ENCODE results near the gene SH3GLB1. TPM values are rescaled to one million over a fixed set of nuclear protein-coding genes. Genes with fewer than 3 reads are reported as not detected.

The SH3GLB1 gene
- total and polyA plus RNA-seq, 2 of the 13 experiments (the other 11 are each of a cell fraction or from before 2014, with no cell fraction given), result 26.0 to 41.5 TPM

GRCh38 chr1:86765674-86766073, 61.3 kb downstream of the SH3GLB1 start:
- Histone ChIP-seq H3K9ac (ENCODE audit: insufficient read depth, low read depth, low read length) (no peak overlapping the region), H3K9me3 (ENCODE audit: low read length) (peaks cover 9% of the 10 kb centered on the region), H3K36me3 (replicated peaks in 1 of 2; ENCODE audit: control insufficient read depth in 1 of 2, insufficient read depth in 2 of 2, low read length in 2 of 2) (no peaks in the 10 kb centered on the region), H4K20me1 (ENCODE audit: insufficient read depth, low read length) (no peaks in the 10 kb centered on the region), H3K4me2 (ENCODE audit: low read depth, low read length) (no peak overlapping the region), H3K4me1 (ENCODE audit: insufficient read depth, low read length) (peaks cover 10% of the 10 kb centered on the region; the same call in 1 of the 2 replicates), H3K27ac (ENCODE audit: extremely low read length, insufficient read depth, low read length) (no peak overlapping the region), H2AFZ (ENCODE audit: low read length) (no peak overlapping the region), H3K27me3 (ENCODE audit: control insufficient read depth in 1 of 2, insufficient read depth in 2 of 2, low read length in 2 of 2) (no peaks in the 10 kb centered on the region), H3K4me3 (replicated peaks in 1 of 3; ENCODE audit: insufficient read depth in 1 of 3, low read depth in 2 of 3, low read length in 3 of 3) (no peak overlapping the region), H3K79me2 (ENCODE audit: insufficient read depth, low read length) (no peaks in the 10 kb centered on the region)
- no peak for TF ChIP-seq ZNF18 (CRISPR knock-in tag; IDR thresholded peaks at IDR 0.05; ENCODE audit: insufficient replicate concordance)
- ChIA-PET CTCF (ENCODE audit: low intra/inter-chr PET ratio, low total read pairs) (no interaction called here), POLR2A (no interaction called here)
- no peak for DNase-seq (ENCODE audit: low spot score)
- no TSS peak for BruUV-seq (replicated peaks)
- in situ Hi-C loops (cut with HindIII; ENCODE audit: extremely low pct_ligation_motif_present, low pct_unique_long_range_greater_than_20kb) (no loop called here), intact Hi-C loops (cut with micrococcal nuclease; ENCODE audit: unreplicated experiment) (no loop called here)
- FAIRE-seq, result no peak
- WGBS (ENCODE audit: low lambda C conversion rate), result 97% methylated on average over 2 of the region's 2 CpGs
- no peak for ATAC-seq

GRCh38 chr1:86768554-86768953, 64.2 kb downstream of the SH3GLB1 start:
- Histone ChIP-seq H4K20me1 (ENCODE audit: insufficient read depth, low read length) (no peaks in the 10 kb centered on the region), H3K79me2 (ENCODE audit: insufficient read depth, low read length) (no peaks in the 10 kb centered on the region), H3K4me1 (ENCODE audit: insufficient read depth, low read length) (peaks cover 18% of the 10 kb centered on the region), H3K27ac (ENCODE audit: extremely low read length, insufficient read depth, low read length) (no peak overlapping the region), H3K27me3 (ENCODE audit: control insufficient read depth in 1 of 2, insufficient read depth in 2 of 2, low read length in 2 of 2) (no peaks in the 10 kb centered on the region), H3K9ac (ENCODE audit: insufficient read depth, low read depth, low read length) (no peak overlapping the region), H3K9me3 (ENCODE audit: low read length) (peaks cover 9% of the 10 kb centered on the region), H3K36me3 (replicated peaks in 1 of 2; ENCODE audit: control insufficient read depth in 1 of 2, insufficient read depth in 2 of 2, low read length in 2 of 2) (no peaks in the 10 kb centered on the region), H2AFZ (ENCODE audit: low read length) (no peak overlapping the region), H3K4me3 (replicated peaks in 1 of 3; ENCODE audit: insufficient read depth in 1 of 3, low read depth in 2 of 3, low read length in 3 of 3) (no peak overlapping the region), H3K4me2 (ENCODE audit: low read depth, low read length) (no peak overlapping the region)
- no peak for ATAC-seq
- intact Hi-C loops (cut with micrococcal nuclease; ENCODE audit: unreplicated experiment) (no loop called here), in situ Hi-C loops (cut with HindIII; ENCODE audit: extremely low pct_ligation_motif_present, low pct_unique_long_range_greater_than_20kb) (no loop called here)
- DNase-seq (ENCODE audit: low spot score), result no peak
- ChIA-PET POLR2A (no interaction called here), CTCF (ENCODE audit: low intra/inter-chr PET ratio, low total read pairs) (no interaction called here)
- FAIRE-seq, result no peak
- no TSS peak for BruUV-seq (replicated peaks)
- no peak for TF ChIP-seq RNF219 (CRISPR knock-in tag; IDR thresholded peaks at IDR 0.05)
- TF ChIP-seq KDM6A (CRISPR knock-in tag; IDR thresholded peaks at IDR 0.05; ENCODE audit: low read depth), result no peak
- TF ChIP-seq RELA (CRISPR knock-in tag; IDR thresholded peaks at IDR 0.05), result no peak
- no peak for TF ChIP-seq TGIF2 (CRISPR knock-in tag; IDR thresholded peaks at IDR 0.05)
- no peak for TF ChIP-seq JDP2 (CRISPR knock-in tag; IDR thresholded peaks at IDR 0.05; ENCODE audit: borderline replicate concordance)
- no peak for TF ChIP-seq ZNF382 (CRISPR knock-in tag; IDR thresholded peaks at IDR 0.05; ENCODE audit: borderline replicate concordance)
- no peak for TF ChIP-seq TCF12 (IDR thresholded peaks at IDR 0.05)
- no peak for TF ChIP-seq TCF12 (CRISPR knock-in tag; IDR thresholded peaks at IDR 0.05)
- no peak for TF ChIP-seq NFE2 (CRISPR knock-in tag; IDR thresholded peaks at IDR 0.05)
- no peak for TF ChIP-seq ZMYM2 (CRISPR knock-in tag; IDR thresholded peaks at IDR 0.05)
- TF ChIP-seq ZNF264 (CRISPR knock-in tag; IDR thresholded peaks at IDR 0.05), result no peak
- no peak for TF ChIP-seq ETV6 (CRISPR knock-in tag; conservative IDR thresholded peaks at IDR 0.05)
- no peak for TF ChIP-seq ZBTB39 (CRISPR knock-in tag; IDR thresholded peaks at IDR 0.05)
